Breast epithelium (tissue), 4 donors: Measurements from ENCODE around the gene TAF13. TPM values are rescaled to one million over a fixed set of nuclear protein-coding genes. Genes with fewer than 3 reads are reported as not detected.
"Not testable (repeated sequence)": the region's sequence is repeated elsewhere in the genome, so short reads cannot be mapped to it uniquely, and the experiment has no call there.

Experiments used
- DNase-seq, 2 donors: peaks; one replicate each; pipeline ENCODE4 v3.0.0-alpha.2; 2019; ENCODE audit warnings: low spot score in 2 of 2
- H3K27ac ChIP-seq, 2 donors: fragments of 200-600 bp; sonication (generic) in 1 of 2; one replicate each; pipeline ENCODE4 v1.5.1; 2016 to 2019; ENCODE audit warnings: mild to moderate bottlenecking in 1 of 2
- H3K27me3 ChIP-seq, 2 donors: fragments of 200-600 bp; sonication (generic) in 1 of 2; one replicate each; pipeline versions ENCODE4 v1.5.1 to v1.6.0; 2017 to 2019; ENCODE audit warnings: control low read depth in 1 of 2, mild to moderate bottlenecking in 1 of 2
- H3K36me3 ChIP-seq: fragments of 200-600 bp; one replicate; pipeline ENCODE4 v1.5.1; 2019
- H3K4me1 ChIP-seq, 2 donors: fragments of 200-600 bp; sonication (generic); one replicate each; pipeline ENCODE4 v1.5.1; 2016 to 2019; ENCODE audit warnings: control low read depth in 1 of 2
- H3K4me3 ChIP-seq, 3 donors: fragments of 200-600 bp; sonication (generic); 1 replicate in 2 of 3; 2 replicates in 1 of 3; pipeline ENCODE4 v1.5.1; 2016 to 2019; ENCODE audit warnings: mild to moderate bottlenecking in 3 of 3, moderate library complexity in 2 of 3
- H3K9me3 ChIP-seq, 2 donors: fragments of 200-600 bp; sonication (generic) in 1 of 2; one replicate each; pipeline ENCODE4 v1.5.1; 2016 to 2019; ENCODE audit warnings: control low read depth in 1 of 2
- CTCF ChIP-seq, 3 donors: fragments of 450-650 bp; IDR thresholded peaks; one replicate each; pipeline ENCODE4 v1.5.1; 2016 to 2017; ENCODE audit warnings: antibody characterized with exemption in 3 of 3, mild to moderate bottlenecking in 3 of 3, moderate library complexity in 3 of 3
- POLR2A ChIP-seq: fragments of 450-650 bp; IDR thresholded peaks from one replicate; pipeline ENCODE4 v1.6.1; 2016; ENCODE audit warnings: antibody characterized with exemption, mild to moderate bottlenecking, moderate library complexity
- POLR2AphosphoS5 ChIP-seq, 3 donors: sonication (generic); formaldehyde crosslinking; IDR thresholded peaks; one replicate each; pipeline ENCODE4 v1.6.1; 2017; ENCODE audit warnings: antibody characterized with exemption in 3 of 3
- intact Hi-C: fragments of 100-400 bp; cut with DNase I; formaldehyde crosslinking; loops from one replicate; pipeline ENCODE4 v1.15.1; 2023; ENCODE audit warnings: low total_unique reads
- total RNA-seq, 3 donors: library from RNA; depleted of rRNA; stranded (reverse); fragments of >200 nt; gene quantifications; one replicate each; pipeline ENCODE4 v1.1.0, GENCODE V29; 2016

Gene TAF13
- total RNA-seq, 3 donors from 2014 or later = 23.1 to 36.4 (median 25.8) TPM

GRCh38 chr1:109040989-109041620, 34.7 kb downstream of the TAF13 start:
- intact Hi-C loops = no loop called here
- no peak for TF ChIP-seq POLR2A
- TF ChIP-seq CTCF (IDR thresholded peaks at IDR 0.05) = no peak
- no peak for TF ChIP-seq POLR2AphosphoS5 (IDR thresholded peaks at IDR 0.05)
- Histone ChIP-seq H3K36me3 (no peaks in the 10 kb centered on the region), H3K27ac (peak overlapping the region; percentile 83 to 88), H3K27me3 (no peaks in the 10 kb centered on the region), H3K9me3 (no peaks in the 10 kb centered on the region), H3K4me3 (peak overlapping the region; percentile 94 to 99 (median 99)), H3K4me1 (no peaks in the 10 kb centered on the region)
- DNase-seq = no peak

- no peaks in the 10 kb centered on the region for H3K27me3 ChIP-seq
- DNase-seq = no peak
- intact Hi-C loops = no loop called here
- no peaks in the 10 kb centered on the region for H3K36me3 ChIP-seq
- no peak for TF ChIP-seq POLR2AphosphoS5 (IDR thresholded peaks at IDR 0.05)
- TF ChIP-seq POLR2A = no peak
- no peak for TF ChIP-seq CTCF (IDR thresholded peaks at IDR 0.05)
- no peaks in the 10 kb centered on the region for H3K4me1 ChIP-seq
- H3K9me3 ChIP-seq = no peaks in the 10 kb centered on the region
- H3K27ac ChIP-seq = no peak overlapping the region
- peak overlapping the region; percentile 94 to 99 (median 99) for H3K4me3 ChIP-seq
Observed at GRCh38 chr1:109040627-109040988, 35.2 kb downstream of the TAF13 start.

GRCh38 chr1:109034382-109034781, 41.4 kb downstream of the TAF13 start:
- H3K27ac ChIP-seq = no peak overlapping the region
- TF ChIP-seq CTCF (IDR thresholded peaks at IDR 0.05) (no peak), POLR2A (no peak), POLR2AphosphoS5 (IDR thresholded peaks at IDR 0.05) (no peak)
- intact Hi-C loops = no loop called here
- H3K9me3 ChIP-seq = no peaks in the 10 kb centered on the region
- no peaks in the 10 kb centered on the region for H3K36me3 ChIP-seq
- no peaks in the 10 kb centered on the region for H3K4me1 ChIP-seq
- H3K27me3 ChIP-seq = no peaks in the 10 kb centered on the region
- DNase-seq = no peak
- H3K4me3 ChIP-seq = no peak overlapping the region

- DNase-seq, H3K36me3 ChIP-seq, H3K4me3 ChIP-seq, H3K27ac ChIP-seq, intact Hi-C loops, H3K27me3 ChIP-seq, H3K9me3 ChIP-seq, H3K4me1 ChIP-seq: not testable (repeated sequence)
Observed at GRCh38 chr1:109029493-109029892, 46.3 kb downstream of the TAF13 start.

GRCh38 chr1:109027841-109028240, 48.0 kb downstream of the TAF13 start:
- no peak for TF ChIP-seq POLR2A
- no peak for TF ChIP-seq POLR2AphosphoS5 (IDR thresholded peaks at IDR 0.05)
- Histone ChIP-seq H3K9me3 (no peaks in the 10 kb centered on the region), H3K4me1 (no peaks in the 10 kb centered on the region), H3K36me3 (no peaks in the 10 kb centered on the region), H3K27me3 (no peaks in the 10 kb centered on the region), H3K4me3 (no peak overlapping the region), H3K27ac (no peak overlapping the region)
- intact Hi-C loops = no loop called here
- DNase-seq = no peak

GRCh38 chr1:109025694-109026093, 50.1 kb downstream of the TAF13 start:
- intact Hi-C loops = no loop called here
- no peaks in the 10 kb centered on the region for H3K27me3 ChIP-seq

More at GRCh38 chr1:109025694-109026093, 50.1 kb downstream of the TAF13 start:
- Histone ChIP-seq H3K4me1 (no peaks in the 10 kb centered on the region), H3K27ac (no peak overlapping the region), H3K36me3 (no peaks in the 10 kb centered on the region), H3K9me3 (no peaks in the 10 kb centered on the region), H3K4me3 (no peak overlapping the region)
- TF ChIP-seq CTCF (IDR thresholded peaks at IDR 0.05) (no peak), POLR2A (no peak), POLR2AphosphoS5 (IDR thresholded peaks at IDR 0.05) (no peak)
- DNase-seq = no peak
